H9 (cell line): Measurements from ENCODE around the gene SMIM41. TPM values are rescaled to one million over a fixed set of nuclear protein-coding genes. Genes with fewer than 3 reads are reported as not detected.

Experiments used
- DNase-seq: peaks from one replicate; pipeline ENCODE4 v3.0.0-alpha.2; 2017
- H2AFZ ChIP-seq: one replicate; pipeline ENCODE4 v1.6.1; 2013; ENCODE audit warnings: mild to moderate bottlenecking, low read length, control low read depth, moderate library complexity
- H2AK5ac ChIP-seq: 2 replicates; pipeline ENCODE4 v1.6.1; 2013; ENCODE audit warnings: low read length, control low read depth, mixed read lengths; ENCODE audit not compliant: insufficient read length
- H2BK120ac ChIP-seq: one replicate; pipeline ENCODE4 v1.6.1; 2013; ENCODE audit warnings: low read depth, mild to moderate bottlenecking, low read length, control low read depth, inconsistent platforms; ENCODE audit not compliant: poor library complexity, severe bottlenecking
- H2BK12ac ChIP-seq: 2 replicates; pipeline ENCODE4 v1.6.1; 2013; ENCODE audit warnings: low read length, control low read depth, mixed read lengths, low read depth; ENCODE audit not compliant: insufficient read length
- H2BK15ac ChIP-seq: 2 replicates; pipeline ENCODE4 v1.6.1; 2013; ENCODE audit warnings: low read depth, low read length, control low read depth
- H2BK20ac ChIP-seq: one replicate; pipeline ENCODE4 v1.6.1; 2013; ENCODE audit warnings: low read depth, mild to moderate bottlenecking, low read length, control low read depth, inconsistent platforms; ENCODE audit not compliant: poor library complexity, severe bottlenecking
- H2BK5ac ChIP-seq: 2 replicates; pipeline ENCODE4 v1.6.1; 2013; ENCODE audit warnings: low read length, control low read depth, mixed read lengths; ENCODE audit not compliant: insufficient read length
- H3K14ac ChIP-seq: 2 replicates; pipeline ENCODE4 v1.6.1; 2013; ENCODE audit warnings: low read length, control low read depth; ENCODE audit not compliant: insufficient read depth
- H3K18ac ChIP-seq: 2 replicates; pipeline ENCODE4 v1.6.1; 2013; ENCODE audit warnings: low read depth, mild to moderate bottlenecking, mixed read lengths, low read length, control low read depth; ENCODE audit not compliant: insufficient read length
- H3K23ac ChIP-seq: 2 replicates; pipeline ENCODE4 v1.6.1; 2013; ENCODE audit warnings: low read length, control low read depth, mixed read lengths, low read depth; ENCODE audit not compliant: insufficient read length
- H3K23me2 ChIP-seq: 2 replicates; pipeline ENCODE4 v1.6.1; 2013; ENCODE audit warnings: low read depth, mild to moderate bottlenecking, mixed read lengths, low read length, control low read depth; ENCODE audit not compliant: insufficient read length, poor library complexity, severe bottlenecking
- H3K27ac ChIP-seq: 2 replicates; pipeline ENCODE4 v1.5.1; 2013; ENCODE audit warnings: low read length, control low read depth, mixed read lengths, low read depth; ENCODE audit not compliant: insufficient read length
- H3K27me3 ChIP-seq: 2 replicates; pipeline ENCODE4 v1.6.1; 2013; ENCODE audit warnings: low read length, control low read depth, inconsistent platforms; ENCODE audit not compliant: insufficient read depth
- H3K4ac ChIP-seq: 2 replicates; pipeline ENCODE4 v1.6.1; 2013; ENCODE audit warnings: low read depth, mild to moderate bottlenecking, control low read depth, inconsistent platforms, low read length, moderate library complexity
- H3K4me1 ChIP-seq: 2 replicates; pipeline ENCODE4 v1.6.1; 2013; ENCODE audit warnings: low read length, control low read depth, inconsistent platforms; ENCODE audit not compliant: insufficient read depth
- H3K4me2 ChIP-seq: 2 replicates; pipeline ENCODE4 v1.6.1; 2013; ENCODE audit warnings: low read length, control low read depth, mixed read lengths; ENCODE audit not compliant: insufficient read length, insufficient read depth
- H3K56ac ChIP-seq: 2 replicates; pipeline ENCODE4 v1.6.1; 2013; ENCODE audit warnings: low read depth, mild to moderate bottlenecking, mixed read lengths, low read length, control low read depth; ENCODE audit not compliant: insufficient read length
- H3K79me1 ChIP-seq: 2 replicates; pipeline ENCODE4 v1.6.1; 2013; ENCODE audit warnings: low read depth, mild to moderate bottlenecking, moderate library complexity, low read length, control low read depth, inconsistent platforms; ENCODE audit not compliant: insufficient read depth, poor library complexity, severe bottlenecking
- H3K79me2 ChIP-seq: 2 replicates; pipeline ENCODE4 v1.6.1; 2013; ENCODE audit warnings: low read length, control low read depth, inconsistent platforms; ENCODE audit not compliant: insufficient read depth
- H3K9ac ChIP-seq: 2 replicates; pipeline ENCODE4 v1.6.1; 2013; ENCODE audit warnings: low read length, control low read depth, mixed read lengths; ENCODE audit not compliant: insufficient read length; ENCODE audit errors: extremely low read depth
- H3K9me3 ChIP-seq: one replicate; pipeline ENCODE4 v1.6.1; 2013; ENCODE audit warnings: low read depth, low read length, inconsistent platforms; ENCODE audit not compliant: control insufficient read depth
- H3T11ph ChIP-seq: one replicate; pipeline ENCODE4 v1.6.1; 2013; ENCODE audit warnings: mild to moderate bottlenecking, low read length, control low read depth, inconsistent platforms
- H4K20me1 ChIP-seq: one replicate; pipeline ENCODE4 v1.6.1; 2013; ENCODE audit not compliant: control insufficient read depth, insufficient read length, insufficient read depth
- H4K5ac ChIP-seq: 2 replicates; pipeline ENCODE4 v1.6.1; 2013; ENCODE audit warnings: low read depth, mild to moderate bottlenecking, mixed read lengths, low read length, control low read depth; ENCODE audit not compliant: insufficient read length
- H4K8ac ChIP-seq: replicated peaks from 2 replicates; pipeline ENCODE4 v1.6.1; 2013; ENCODE audit warnings: low read length, control low read depth, mixed read lengths, low read depth; ENCODE audit not compliant: insufficient read length
- H4K91ac ChIP-seq: 2 replicates; pipeline ENCODE4 v1.6.1; 2013; ENCODE audit warnings: low read depth, mild to moderate bottlenecking, moderate library complexity, mixed read lengths, low read length, control low read depth; ENCODE audit not compliant: insufficient read length
- H3K27ac Mint-ChIP-seq, 3 experiments: 2 replicates in 2 of 3; 3 replicates in 1 of 3; pipeline ENCODE4 v1.8.0; 2020 to 2021; ENCODE audit warnings: mixed read lengths in 3 of 3, mild to moderate bottlenecking in 1 of 3, moderate library complexity in 1 of 3
- H3K27me3 Mint-ChIP-seq: 2 replicates; pipeline ENCODE4 v1.8.0; 2021; ENCODE audit warnings: low read depth, mild to moderate bottlenecking, moderate library complexity, mixed read lengths
- H3K36me3 Mint-ChIP-seq, 3 experiments: 2 replicates in 2 of 3; 3 replicates in 1 of 3; pipeline ENCODE4 v1.8.0; 2020 to 2021; ENCODE audit warnings: low read depth in 3 of 3, mixed read lengths in 3 of 3; ENCODE audit not compliant: insufficient read depth in 1 of 3
- H3K4me1 Mint-ChIP-seq, 2 experiments: 2 replicates each; pipeline ENCODE4 v1.8.0; 2020; ENCODE audit warnings: mixed read lengths in 2 of 2
- H3K4me3 Mint-ChIP-seq, 2 experiments: 2 replicates in 1 of 2; 3 replicates in 1 of 2; pipeline ENCODE4 v1.8.0; 2020 to 2021; ENCODE audit warnings: mild to moderate bottlenecking in 2 of 2, mixed read lengths in 2 of 2, moderate library complexity in 1 of 2
- H3K9me3 Mint-ChIP-seq, 2 experiments: 2 replicates in 1 of 2; 3 replicates in 1 of 2; pipeline ENCODE4 v1.8.0; 2020; ENCODE audit warnings: mild to moderate bottlenecking in 2 of 2, mixed read lengths in 2 of 2, moderate library complexity in 1 of 2
- CTCF ChIP-seq: fragments of 200-600 bp; sonication (generic); conservative IDR thresholded peaks from 3 replicates; pipeline ENCODE4 v1.8.0; 2021; ENCODE audit warnings: antibody characterized with exemption, mild to moderate bottlenecking
- WGBS: extraction: QIAGEN DNeasy Blood & Tissue Kit; methylation state at CpG from one replicate; pipeline ENCODE4 v1.1.7; 2013; ENCODE audit warnings: missing lambda C conversion rate, low lambda C conversion rate, mixed read lengths; ENCODE audit not compliant: insufficient read length; ENCODE audit errors: extremely low coverage; 5-methylcytosine and 5-hydroxymethylcytosine counted together
- total RNA-seq: library from RNA; stranded (reverse); gene quantifications from 2 replicates; pipeline ENCODE4 v1.2.1, GENCODE V29; 2021

SMIM41 gene
- total RNA-seq, 1 experiment from 2014 or later = not detected

- H4K20me1 ChIP-seq = no peaks in the 10 kb centered on the region
- Mint-ChIP-seq H3K27ac (no peak overlapping the region), H3K4me3 (no peak overlapping the region), H3K4me1 (peaks cover 13 to 16% of the 10 kb centered on the region in 2 experiments), H3K9me3 (no peaks in the 10 kb centered on the region; a peak in 1 of 5 replicates), H3K27me3 (peaks cover 10% of the 10 kb centered on the region), H3K36me3 (no peaks in the 10 kb centered on the region; a peak in 1 of 7 replicates)
- no peaks in the 10 kb centered on the region for H3K23me2 ChIP-seq
- DNase-seq = no peak
- no peak overlapping the region for H2BK15ac ChIP-seq
- H3K9ac ChIP-seq = no peak overlapping the region
- no peak for TF ChIP-seq CTCF
- H3K14ac ChIP-seq = no peak overlapping the region
- no peak overlapping the region for H3K27ac ChIP-seq
- no peak overlapping the region for H2BK5ac ChIP-seq
- H3K4me1 ChIP-seq = 0 out of 2 replicates have a peak, but pooled peaks cover 3% of the 10 kb centered on the region
- H2AK5ac ChIP-seq = no peak overlapping the region
- H3K79me1 ChIP-seq = no peaks in the 10 kb centered on the region
- no peak overlapping the region for H3K4me2 ChIP-seq
- no CpG with 5 or more reads among the region's 3 CpGs for WGBS
- no peaks in the 10 kb centered on the region for H3K79me2 ChIP-seq
- H2BK12ac ChIP-seq = no peak overlapping the region
- H3K4ac ChIP-seq = no peak overlapping the region
- H2AFZ ChIP-seq = no peak overlapping the region
- no peak overlapping the region for H4K5ac ChIP-seq
- H3K23ac ChIP-seq = no peak overlapping the region
- no peak overlapping the region for H3K18ac ChIP-seq
- no peak overlapping the region for H4K8ac ChIP-seq
- no peak overlapping the region for H3T11ph ChIP-seq
- H2BK20ac ChIP-seq = no peak overlapping the region
- no peak overlapping the region for H3K56ac ChIP-seq
- no peak overlapping the region for H2BK120ac ChIP-seq
- H4K91ac ChIP-seq = no peak overlapping the region
- H3K9me3 ChIP-seq = no peaks in the 10 kb centered on the region
- H3K27me3 ChIP-seq = no peaks in the 10 kb centered on the region
Observed at GRCh38 chr12:52132754-52133161, 53.3 kb downstream of the SMIM41 start.
